ENCODE results near the gene LYRM2. TPM values are rescaled to one million over a fixed set of nuclear protein-coding genes. Genes with fewer than 3 reads are reported as not detected.

Gene LYRM2
- total and polyA plus RNA-seq, 5 donors, result 25.9 to 48.7 (median 38.2) TPM

- no peak for DNase-seq
- no peak overlapping the region for H3K4me3 ChIP-seq (ENCODE audit: low read length)
- H3K27me3 ChIP-seq (ENCODE audit: control insufficient read depth, insufficient read depth), result no peaks in the 10 kb centered on the region
- peaks cover 3% of the 10 kb centered on the region for H3K4me1 ChIP-seq (ENCODE audit: control insufficient read depth, insufficient read depth, low read length)
- intact Hi-C loops (cut with DNase I), result no loop called here
- peak overlapping the region; percentile 10 for H3K27ac ChIP-seq (ENCODE audit: low read length)
- peak; percentile 53 to 58 for ATAC-seq
- H3K9me3 ChIP-seq (ENCODE audit: control insufficient read depth, low read length), result no peaks in the 10 kb centered on the region
- 29% methylated on average over 7 of the region's 7 CpGs for whole genome bisulfite sequencing
Measured at GRCh38 chr6:89675949-89676748, 37.6 kb upstream of the LYRM2 start.

- peak in 1 of 2 donors; percentile 15 for ATAC-seq
- H3K9me3 ChIP-seq (ENCODE audit: control insufficient read depth, low read length), result no peaks in the 10 kb centered on the region
- no peak overlapping the region for H3K4me3 ChIP-seq (ENCODE audit: low read length)
- no peak for DNase-seq
- 78% methylated on average over 7 of the region's 7 CpGs for WGBS
- peaks cover 2% of the 10 kb centered on the region for H3K4me1 ChIP-seq (ENCODE audit: control insufficient read depth, insufficient read depth, low read length)
- intact Hi-C loops (cut with DNase I), result no loop called here
- H3K27me3 ChIP-seq (ENCODE audit: control insufficient read depth, insufficient read depth), result no peaks in the 10 kb centered on the region
- peak overlapping the region; percentile 30 for H3K27ac ChIP-seq (ENCODE audit: low read length)
Measured at GRCh38 chr6:89670935-89671565, 32.5 kb upstream of the LYRM2 start.

DNA sequence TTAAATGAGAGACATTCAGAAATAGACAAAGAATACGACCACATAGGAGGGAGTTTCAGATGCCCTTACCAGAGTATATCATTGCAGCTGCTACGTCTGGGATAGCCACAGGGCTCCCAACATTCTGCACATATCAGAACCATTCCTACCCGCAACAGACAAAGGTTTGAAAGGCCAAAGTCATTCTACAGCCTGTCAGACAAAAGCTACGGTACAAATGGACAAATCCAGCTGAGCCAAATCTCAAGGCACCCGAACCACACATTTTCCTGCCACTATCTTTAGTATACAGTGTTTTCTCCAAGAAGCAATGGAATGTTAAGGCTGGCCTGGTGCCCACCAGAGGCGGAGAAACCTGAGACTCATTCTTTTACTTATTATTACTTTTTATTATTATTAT lies 30.5 kb upstream of the LYRM2 start:
- peak in 1 of 2 donors; percentile 25 for ATAC-seq
- DNase-seq, result peak in 1 of 3 donors; percentile 55
- peak overlapping the region; percentile 21 for H3K27ac ChIP-seq (ENCODE audit: low read length)
- H3K27me3 ChIP-seq (ENCODE audit: control insufficient read depth, insufficient read depth), result no peaks in the 10 kb centered on the region
- WGBS, result 38% methylated on average over 6 of the region's 6 CpGs
- intact Hi-C loops (cut with DNase I), result no loop called here
- peaks cover 2% of the 10 kb centered on the region for H3K4me1 ChIP-seq (ENCODE audit: control insufficient read depth, insufficient read depth, low read length)
- no peak overlapping the region for H3K4me3 ChIP-seq (ENCODE audit: low read length)
- no peaks in the 10 kb centered on the region for H3K9me3 ChIP-seq (ENCODE audit: control insufficient read depth, low read length)

DNA sequence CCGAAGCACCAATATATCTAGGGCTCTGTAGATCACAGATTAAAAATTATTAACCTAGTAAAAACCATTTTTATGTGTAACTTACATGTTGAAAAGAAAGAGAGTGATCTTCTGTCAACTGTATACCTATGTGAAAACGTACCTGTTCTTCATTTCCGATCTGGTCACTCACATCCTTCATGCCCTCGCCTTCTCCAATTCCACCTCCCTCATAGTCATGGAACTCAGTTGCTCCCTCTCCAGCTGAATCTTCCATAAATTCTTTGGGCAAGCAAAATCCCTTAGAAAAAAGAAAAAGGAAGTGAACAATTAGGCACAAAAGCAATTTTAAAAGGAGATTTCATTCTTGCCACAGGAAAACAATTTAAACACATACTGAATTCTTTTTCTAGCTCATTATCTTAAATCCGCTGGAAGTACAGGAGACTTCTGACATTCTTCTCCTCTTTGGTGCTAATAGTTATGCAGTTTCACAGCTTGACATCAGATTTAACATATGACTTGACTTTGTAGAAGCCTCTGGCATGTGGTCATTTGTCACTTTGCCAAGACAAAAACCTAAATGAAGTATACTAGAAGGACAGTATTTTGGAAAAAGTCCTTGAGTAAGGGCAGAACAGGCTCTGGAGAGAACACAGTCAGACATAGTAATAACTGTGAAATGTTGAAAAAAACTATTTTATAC lies 29.5 kb upstream of the LYRM2 start:
- intact Hi-C loops (cut with DNase I), result no loop called here
- ATAC-seq, result no peak
- peaks cover 2% of the 10 kb centered on the region for H3K4me1 ChIP-seq (ENCODE audit: control insufficient read depth, insufficient read depth, low read length)

GRCh38 chr6:89662659-89663223 lies 24.2 kb upstream of the LYRM2 start:
- Histone ChIP-seq H3K4me1 (ENCODE audit: control insufficient read depth, insufficient read depth, low read length) (no peaks in the 10 kb centered on the region), H3K9me3 (ENCODE audit: control insufficient read depth, low read length) (no peaks in the 10 kb centered on the region), H3K27me3 (ENCODE audit: control insufficient read depth, insufficient read depth) (no peaks in the 10 kb centered on the region), H3K27ac (ENCODE audit: low read length) (no peak overlapping the region), H3K4me3 (ENCODE audit: low read length) (no peak overlapping the region)
- DNase-seq (no peak), ATAC-seq (no peak)
- intact Hi-C loops (cut with DNase I), result no loop called here
- 97% methylated on average over 4 of the region's 4 CpGs for WGBS

More for the DNA sequence above, 29.5 kb upstream of the LYRM2 start:
- no peak overlapping the region for H3K4me3 ChIP-seq (ENCODE audit: low read length)
- no peak for DNase-seq
- H3K27me3 ChIP-seq (ENCODE audit: control insufficient read depth, insufficient read depth), result no peaks in the 10 kb centered on the region
- no peaks in the 10 kb centered on the region for H3K9me3 ChIP-seq (ENCODE audit: control insufficient read depth, low read length)
- whole genome bisulfite sequencing, result 81% methylated on average over 5 of the region's 5 CpGs
- H3K27ac ChIP-seq (ENCODE audit: low read length), result no peak overlapping the region

GRCh38 chr6:89661559-89661958 lies 23.0 kb upstream of the LYRM2 start:
- intact Hi-C loops (cut with DNase I), result no loop called here
- ATAC-seq, result no peak
- DNase-seq, result no peak
- 68% methylated on average over 1 of the region's 1 CpG for WGBS
- Histone ChIP-seq H3K9me3 (ENCODE audit: control insufficient read depth, low read length) (no peaks in the 10 kb centered on the region), H3K4me1 (ENCODE audit: control insufficient read depth, insufficient read depth, low read length) (no peaks in the 10 kb centered on the region), H3K27me3 (ENCODE audit: control insufficient read depth, insufficient read depth) (no peaks in the 10 kb centered on the region), H3K4me3 (ENCODE audit: low read length) (no peak overlapping the region), H3K27ac (ENCODE audit: low read length) (no peak overlapping the region)

DNA sequence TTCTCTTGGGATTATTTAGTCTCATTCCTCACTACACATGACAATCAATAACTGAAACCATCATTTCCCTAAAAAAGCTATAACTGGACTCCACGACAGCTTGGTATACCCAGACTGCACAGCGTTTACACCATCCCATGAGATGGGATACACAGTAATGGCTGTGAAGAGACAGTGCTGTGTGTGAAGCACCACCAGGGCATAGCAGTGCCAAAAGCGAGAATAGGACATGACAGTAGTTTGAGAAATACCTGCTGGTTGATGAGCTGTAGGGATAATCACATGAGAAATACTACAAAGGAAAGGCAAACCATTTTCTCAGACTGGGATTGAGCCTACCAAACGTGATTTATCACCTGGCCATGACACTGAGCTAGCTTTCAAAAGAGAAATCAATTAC lies 22.4 kb upstream of the LYRM2 start:
- ATAC-seq (peak in 1 of 2 donors; percentile 43), DNase-seq (no peak)
- no peaks in the 10 kb centered on the region for H3K27me3 ChIP-seq (ENCODE audit: control insufficient read depth, insufficient read depth)
- H3K27ac ChIP-seq (ENCODE audit: low read length), result no peak overlapping the region
- WGBS, result 88% methylated on average over 4 of the region's 4 CpGs
- no peaks in the 10 kb centered on the region for H3K4me1 ChIP-seq (ENCODE audit: control insufficient read depth, insufficient read depth, low read length)
- intact Hi-C loops (cut with DNase I), result no loop called here
- no peak overlapping the region for H3K4me3 ChIP-seq (ENCODE audit: low read length)
- H3K9me3 ChIP-seq (ENCODE audit: control insufficient read depth, low read length), result no peaks in the 10 kb centered on the region

- Histone ChIP-seq H3K4me1 (ENCODE audit: control insufficient read depth, insufficient read depth, low read length) (no peaks in the 10 kb centered on the region), H3K9me3 (ENCODE audit: control insufficient read depth, low read length) (no peaks in the 10 kb centered on the region), H3K27me3 (ENCODE audit: control insufficient read depth, insufficient read depth) (no peaks in the 10 kb centered on the region), H3K4me3 (ENCODE audit: low read length) (no peak overlapping the region), H3K27ac (ENCODE audit: low read length) (no peak overlapping the region)
- DNase-seq (no peak), ATAC-seq (no peak)
- intact Hi-C loops (cut with DNase I), result no loop called here
- WGBS, result 92% methylated on average over 13 of the region's 13 CpGs
Measured at GRCh38 chr6:89657445-89658158, 19.1 kb upstream of the LYRM2 start.

DNA sequence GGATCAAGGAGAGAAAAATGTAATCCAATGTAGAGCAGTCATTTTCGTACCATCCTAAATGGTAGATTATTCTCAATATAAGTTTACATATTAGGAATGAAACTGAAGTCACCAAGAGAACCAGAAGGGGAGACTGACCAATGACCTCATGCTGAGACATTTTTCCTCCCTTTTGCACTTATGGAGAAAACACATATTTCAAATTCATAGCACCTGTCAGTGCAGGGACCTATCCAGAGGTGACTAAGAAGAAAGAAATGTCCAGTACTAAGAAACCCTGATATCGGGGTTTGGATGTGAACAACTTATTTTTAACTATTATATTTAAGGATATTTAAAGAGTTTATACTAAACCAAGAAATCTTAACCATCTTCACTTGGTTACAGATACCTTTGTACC lies 16.6 kb upstream of the LYRM2 start:
- intact Hi-C loops (cut with DNase I), result no loop called here
- H3K4me1 ChIP-seq (ENCODE audit: control insufficient read depth, insufficient read depth, low read length), result no peaks in the 10 kb centered on the region
- no peak overlapping the region for H3K27ac ChIP-seq (ENCODE audit: low read length)
- WGBS, result 95% methylated on average over 2 of the region's 2 CpGs
- no peaks in the 10 kb centered on the region for H3K9me3 ChIP-seq (ENCODE audit: control insufficient read depth, low read length)
- no peak for DNase-seq
- no peak for ATAC-seq
- H3K27me3 ChIP-seq (ENCODE audit: control insufficient read depth, insufficient read depth), result no peaks in the 10 kb centered on the region
- H3K4me3 ChIP-seq (ENCODE audit: low read length), result no peak overlapping the region

DNA sequence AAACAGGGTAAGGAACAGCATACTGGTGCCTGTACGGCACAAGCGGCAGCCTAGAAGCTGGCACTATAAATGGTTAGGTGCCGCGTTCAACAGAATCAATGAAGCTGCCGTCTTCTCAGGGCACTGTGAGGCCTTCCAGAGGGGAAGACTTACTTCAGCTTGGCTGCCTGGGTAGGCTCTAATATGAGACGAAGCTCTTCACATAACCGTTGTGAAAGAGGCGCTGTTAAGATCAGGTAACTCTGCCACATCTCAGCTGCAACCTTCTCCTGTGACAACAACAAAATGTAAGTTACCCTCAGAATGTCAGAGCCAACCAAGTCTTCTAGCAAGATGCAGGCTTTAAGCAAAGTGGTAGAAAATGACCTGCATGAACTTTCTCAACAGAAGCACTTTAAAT lies 12.0 kb upstream of the LYRM2 start:
- 88% methylated on average over 8 of the region's 8 CpGs for WGBS
- H3K9me3 ChIP-seq (ENCODE audit: control insufficient read depth, low read length), result no peaks in the 10 kb centered on the region
- ATAC-seq (no peak), DNase-seq (no peak)
- H3K4me3 ChIP-seq (ENCODE audit: low read length), result no peak overlapping the region
- intact Hi-C loops (cut with DNase I), result no loop called here
- H3K4me1 ChIP-seq (ENCODE audit: control insufficient read depth, insufficient read depth, low read length), result no peaks in the 10 kb centered on the region
- H3K27ac ChIP-seq (ENCODE audit: low read length), result no peak overlapping the region
- no peaks in the 10 kb centered on the region for H3K27me3 ChIP-seq (ENCODE audit: control insufficient read depth, insufficient read depth)
